OCI-LY7 (cell line): ENCODE results near the gene SPAAR.

Source experiments
- CTCF ChIP-seq: fragments of 200-600 bp; sonication (generic); conservative IDR thresholded peaks from 2 replicates; pipeline ENCODE4 v1.5.1; 2014; ENCODE audit warnings: mild to moderate bottlenecking, antibody characterized with exemption, low read length, moderate library complexity, mixed read lengths
- EZH2phosphoT487 ChIP-seq: fragments of 200-600 bp; sonication (generic); IDR thresholded peaks from 2 replicates; pipeline ENCODE4 v1.6.1; 2018; ENCODE audit warnings: low read depth, borderline replicate concordance, mild to moderate bottlenecking, mixed run types, antibody characterized with exemption, low read length, moderate library complexity, mixed read lengths

- TF ChIP-seq CTCF (no peak), EZH2phosphoT487 (no peak)
These were observed 6.5 kb downstream of the SPAAR start for GRCh38 chr9:35915681-35916294.
